ENCODE measurements around the gene THAP7.

Gene THAP7

GRCh38 chr22:21014726-21015465, 13.0 kb upstream of the THAP7 start, which contains the start of gene P2RX6:
TSS of gene P2RX6 (plus strand) at chr22:21015165. CDS start at chr22:21015175, 10 bp downstream.
- Histone ChIP-seq H2BK15ac (ENCODE audit: low read length) (peak within 1 kb of the TSS; percentile 76), H3K79me1 (ENCODE audit: low read depth, low read length) (peaks cover 4% of the 10 kb centered on the region), H3K4ac (ENCODE audit: low read length) (no peak within 1 kb of the TSS), H4K8ac (ENCODE audit: low read depth, low read length) (no peak within 1 kb of the TSS), H3K27ac (replicated peaks; ENCODE audit: low read length) (peak within 1 kb of the TSS; percentile 93), H4K91ac (ENCODE audit: low read depth, low read length, poor library complexity) (no peak within 1 kb of the TSS), H3K36me3 (replicated peaks in 1 of 2; ENCODE audit: control insufficient read depth in 2 of 2, insufficient read depth in 2 of 2, low read length in 2 of 2) (no peaks in the 10 kb centered on the region), H3K14ac (ENCODE audit: low read length) (no peak within 1 kb of the TSS), H3K9me3 (replicated peaks in 1 of 2; ENCODE audit: control insufficient read depth in 2 of 2, insufficient read depth in 1 of 2, low read depth in 1 of 2, low read length in 2 of 2) (peaks cover 0 to under 1% of the 10 kb centered on the region in 2 donors), H2BK5ac (ENCODE audit: low read length) (peak within 1 kb of the TSS; percentile 85), H3K4me3 (ENCODE audit: low read length in 2 of 2) (peak within 1 kb of the TSS; percentile 72 to 80), H3K18ac (ENCODE audit: low read length) (peak within 1 kb of the TSS; percentile 90), H3K4me2 (ENCODE audit: insufficient read depth, low read length, poor library complexity, severe bottlenecking) (peak within 1 kb of the TSS; percentile 67), H2BK120ac (ENCODE audit: low read depth, low read length) (peak within 1 kb of the TSS; percentile 16), H3K27me3 (ENCODE audit: control insufficient read depth in 3 of 3, insufficient read depth in 3 of 3, low read depth in 1 of 3, low read length in 3 of 3) (peaks cover 0 to 2% (median 0%) of the 10 kb centered on the region in 3 experiments), H2AFZ (ENCODE audit: low read length) (peak within 1 kb of the TSS; percentile 97), H3K4me1 (ENCODE audit: control insufficient read depth in 2 of 2, insufficient read depth in 1 of 2, low read depth in 1 of 2, low read length in 2 of 2) (peaks cover 16 to 23% of the 10 kb centered on the region in 2 donors), H3K9ac (ENCODE audit: low read depth, low read length, poor library complexity) (no peak within 1 kb of the TSS), H3K23ac (ENCODE audit: low read depth, low read length, poor library complexity) (peak within 1 kb of the TSS; percentile 97), H2AK5ac (ENCODE audit: low read depth, low read length) (peak within 1 kb of the TSS; percentile 88), H2BK12ac (ENCODE audit: low read length) (no peak within 1 kb of the TSS)
- peak; percentile 55 for DNase-seq (ENCODE audit: low spot score)
- no CpG with 5 or more reads among the region's 12 CpGs for WGBS, 2 donors (ENCODE audit: extremely low coverage in 2 of 2, insufficient read length in 2 of 2, insufficient replicate concordance in 1 of 2)

GRCh38 chr22:21014202-21014725, 12.3 kb upstream of the THAP7 start:
- H3K4ac ChIP-seq (ENCODE audit: low read length), result no peak overlapping the region
- H2BK120ac ChIP-seq (ENCODE audit: low read depth, low read length), result no peak overlapping the region
- peak overlapping the region; percentile 85 for H2BK5ac ChIP-seq (ENCODE audit: low read length)
- H3K27ac ChIP-seq (replicated peaks; ENCODE audit: low read length), result peak overlapping the region; percentile 93
- H3K79me1 ChIP-seq (ENCODE audit: low read depth, low read length), result peaks cover 4% of the 10 kb centered on the region
- peak; percentile 95 for DNase-seq (ENCODE audit: low spot score)
- H3K14ac ChIP-seq (ENCODE audit: low read length), result no peak overlapping the region
- H2BK12ac ChIP-seq (ENCODE audit: low read length), result no peak overlapping the region
- no peak overlapping the region for H3K9ac ChIP-seq (ENCODE audit: low read depth, low read length, poor library complexity)
- no peak overlapping the region for H4K91ac ChIP-seq (ENCODE audit: low read depth, low read length, poor library complexity)
- no peaks in the 10 kb centered on the region for H3K9me3 ChIP-seq (replicated peaks in 1 of 2; ENCODE audit: control insufficient read depth in 2 of 2, insufficient read depth in 1 of 2, low read depth in 1 of 2, low read length in 2 of 2)
- WGBS, 2 donors (ENCODE audit: extremely low coverage in 2 of 2, insufficient read length in 2 of 2, insufficient replicate concordance in 1 of 2), result no CpG with 5 or more reads among the region's 40 CpGs
- H3K4me1 ChIP-seq (ENCODE audit: control insufficient read depth in 2 of 2, insufficient read depth in 1 of 2, low read depth in 1 of 2, low read length in 2 of 2), result peaks cover 16 to 23% of the 10 kb centered on the region in 2 donors
- peak overlapping the region; percentile 90 for H3K18ac ChIP-seq (ENCODE audit: low read length)
- peak overlapping the region; percentile 97 for H2AFZ ChIP-seq (ENCODE audit: low read length)
- no peak overlapping the region for H2AK5ac ChIP-seq (ENCODE audit: low read depth, low read length)
- no peak overlapping the region for H4K8ac ChIP-seq (ENCODE audit: low read depth, low read length)
- peak overlapping the region; percentile 76 for H2BK15ac ChIP-seq (ENCODE audit: low read length)
- no peaks in the 10 kb centered on the region for H3K36me3 ChIP-seq (replicated peaks in 1 of 2; ENCODE audit: control insufficient read depth in 2 of 2, insufficient read depth in 2 of 2, low read length in 2 of 2)
- H3K4me3 ChIP-seq (ENCODE audit: low read length in 2 of 2), result peak overlapping the region; percentile 72 to 80
- H3K4me2 ChIP-seq (ENCODE audit: insufficient read depth, low read length, poor library complexity, severe bottlenecking), result peak overlapping the region; percentile 67
- H3K27me3 ChIP-seq (ENCODE audit: control insufficient read depth in 3 of 3, insufficient read depth in 3 of 3, low read depth in 1 of 3, low read length in 3 of 3), result peaks cover 0 to 2% (median 0%) of the 10 kb centered on the region in 3 experiments
- peak overlapping the region; percentile 50 for H3K23ac ChIP-seq (ENCODE audit: low read depth, low read length, poor library complexity)

- no peak overlapping the region for H2BK12ac ChIP-seq (ENCODE audit: low read length)
- no peak for DNase-seq (ENCODE audit: low spot score)
- peak overlapping the region; percentile 85 for H2BK5ac ChIP-seq (ENCODE audit: low read length)
- H3K23ac ChIP-seq (ENCODE audit: low read depth, low read length, poor library complexity), result peak overlapping the region; percentile 50
- peaks cover 4% of the 10 kb centered on the region for H3K79me1 ChIP-seq (ENCODE audit: low read depth, low read length)
- peak overlapping the region; percentile 90 for H3K18ac ChIP-seq (ENCODE audit: low read length)
- H2BK120ac ChIP-seq (ENCODE audit: low read depth, low read length), result no peak overlapping the region
- H2AFZ ChIP-seq (ENCODE audit: low read length), result peak overlapping the region; percentile 97
- peak overlapping the region; percentile 93 for H3K27ac ChIP-seq (replicated peaks; ENCODE audit: low read length)
- peak overlapping the region; percentile 72 to 80 for H3K4me3 ChIP-seq (ENCODE audit: low read length in 2 of 2)
- H3K14ac ChIP-seq (ENCODE audit: low read length), result no peak overlapping the region
- H3K9me3 ChIP-seq (replicated peaks in 1 of 2; ENCODE audit: control insufficient read depth in 2 of 2, insufficient read depth in 1 of 2, low read depth in 1 of 2, low read length in 2 of 2), result no peaks in the 10 kb centered on the region
- H3K9ac ChIP-seq (ENCODE audit: low read depth, low read length, poor library complexity), result peak overlapping the region; percentile 70
- H3K4ac ChIP-seq (ENCODE audit: low read length), result no peak overlapping the region
- no CpG with 5 or more reads among the region's 24 CpGs for WGBS, 2 donors (ENCODE audit: extremely low coverage in 2 of 2, insufficient read length in 2 of 2, insufficient replicate concordance in 1 of 2)
- no peak overlapping the region for H4K91ac ChIP-seq (ENCODE audit: low read depth, low read length, poor library complexity)
- H3K27me3 ChIP-seq (ENCODE audit: control insufficient read depth in 3 of 3, insufficient read depth in 3 of 3, low read depth in 1 of 3, low read length in 3 of 3), result peaks cover 0 to 2% (median 0%) of the 10 kb centered on the region in 3 experiments
- H3K36me3 ChIP-seq (replicated peaks in 1 of 2; ENCODE audit: control insufficient read depth in 2 of 2, insufficient read depth in 2 of 2, low read length in 2 of 2), result peaks cover under 1 to 3% of the 10 kb centered on the region in 2 donors
- no peak overlapping the region for H2AK5ac ChIP-seq (ENCODE audit: low read depth, low read length)
- peak overlapping the region; percentile 76 for H2BK15ac ChIP-seq (ENCODE audit: low read length)
- H4K8ac ChIP-seq (ENCODE audit: low read depth, low read length), result no peak overlapping the region
- peak overlapping the region; percentile 58 for H3K4me2 ChIP-seq (ENCODE audit: insufficient read depth, low read length, poor library complexity, severe bottlenecking)
- peaks cover 16 to 23% of the 10 kb centered on the region in 2 donors for H3K4me1 ChIP-seq (ENCODE audit: control insufficient read depth in 2 of 2, insufficient read depth in 1 of 2, low read depth in 1 of 2, low read length in 2 of 2)
These were observed 11.8 kb upstream of the THAP7 start for GRCh38 chr22:21013657-21014201.

Measured in neuronal stem cell (in vitro differentiated cells).